ENCODE measurements around the gene ALKBH1. TPM values are rescaled to one million over a fixed set of nuclear protein-coding genes. Genes with fewer than 3 reads are reported as not detected.

The ALKBH1 gene
- total and polyA plus RNA-seq, 2 of the 13 experiments (the other 11 are each of a cell fraction or from before 2014, with no cell fraction given), result 12.5 to 14.3 TPM

- TF ChIP-seq ZBTB25 (CRISPR knock-in tag; IDR thresholded peaks at IDR 0.05) (peak; percentile 26; the same call in 1 of the 2 replicates), HOXA3 (CRISPR knock-in tag; IDR thresholded peaks at IDR 0.05) (peak; percentile 89), AKNA (CRISPR knock-in tag; IDR thresholded peaks at IDR 0.05; ENCODE audit: borderline replicate concordance) (no peak; the same call in 1 of the 2 replicates), GATAD2A (CRISPR knock-in tag; IDR thresholded peaks at IDR 0.05) (peak; percentile 22; the same call in 1 of the 2 replicates), MLLT10 (CRISPR knock-in tag; IDR thresholded peaks at IDR 0.05) (no peak), NFKB2 (CRISPR knock-in tag; IDR thresholded peaks at IDR 0.05; ENCODE audit: borderline replicate concordance) (peak; percentile 92; the same call in 1 of the 2 replicates), ZNF460 (CRISPR knock-in tag; IDR thresholded peaks at IDR 0.05; ENCODE audit: borderline replicate concordance) (no peak; the same call in 1 of the 2 replicates), ZNF646 (CRISPR knock-in tag; IDR thresholded peaks at IDR 0.05) (no peak), ZZZ3 (CRISPR knock-in tag; IDR thresholded peaks at IDR 0.05; ENCODE audit: borderline replicate concordance) (no peak), ZNF576 (CRISPR knock-in tag; IDR thresholded peaks at IDR 0.05) (no peak), RORA (CRISPR knock-in tag; IDR thresholded peaks at IDR 0.05) (0 out of 2 replicates have a peak, but pooled peaks have one; percentile 44), NCOA5 (CRISPR knock-in tag; IDR thresholded peaks at IDR 0.05) (no peak)
Observed at GRCh38 chr14:77707724-77708408, at the start of gene ALKBH1, which contains the start of gene SLIRP (continued).
